HepG2 (cell line): ENCODE results near the gene TCF19. TPM values are rescaled to one million over a fixed set of nuclear protein-coding genes. Genes with fewer than 3 reads are reported as not detected.
A peak's percentile ranks its signal among the peaks of the same experiment; 100 is the strongest.

Experiments
- CHD4 ChIP-seq: fragments of 200-600 bp; sonication (generic); IDR thresholded peaks from 2 replicates; pipeline ENCODE4 v1.7.0; 2017; ENCODE audit warnings: mild to moderate bottlenecking, low read length, borderline replicate concordance
- EED ChIP-seq: sonication (generic); formaldehyde crosslinking; IDR thresholded peaks from 2 replicates; pipeline ENCODE4 v1.5.0; 2020; ENCODE audit warnings: mild to moderate bottlenecking, missing genetic modification reagents
- EP300 ChIP-seq, 3 experiments: sonication (generic) in 1 of 3; formaldehyde crosslinking in 1 of 3; IDR thresholded peaks; 2 replicates each; pipeline versions ENCODE4 v1.5.1 to v1.6.1; 2011 to 2020; ENCODE audit warnings: low read depth in 2 of 3, low read length in 2 of 3, borderline replicate concordance in 1 of 3, improper control_type of control experiment in 1 of 3, mild to moderate bottlenecking in 1 of 3, missing genetic modification reagents in 1 of 3, moderate library complexity in 1 of 3
- HCFC1 ChIP-seq: fragments of 150-350 bp; IDR thresholded peaks from 2 replicates; pipeline ENCODE4 v1.6.1; 2014; ENCODE audit warnings: low read depth, low read length
- HNF1B ChIP-seq: sonication (generic); formaldehyde crosslinking; IDR thresholded peaks from 2 replicates; pipeline ENCODE4 v1.5.1; 2020; ENCODE audit warnings: mild to moderate bottlenecking, moderate library complexity, missing genetic modification reagents
- KDM1A ChIP-seq: IDR thresholded peaks from 2 replicates; pipeline ENCODE4 v1.6.1; 2016; ENCODE audit warnings: missing compliant biosample characterization
- KDM5A ChIP-seq: fragments of 200-600 bp; sonication (generic); IDR thresholded peaks from 2 replicates; pipeline ENCODE4 v1.7.0; 2018; ENCODE audit warnings: antibody characterized with exemption, mild to moderate bottlenecking, low read length, borderline replicate concordance
- MAF1 ChIP-seq: sonication (generic); formaldehyde crosslinking; IDR thresholded peaks from 2 replicates; pipeline ENCODE4 v1.5.0; 2020; ENCODE audit warnings: missing genetic modification reagents, borderline replicate concordance
- PATZ1 ChIP-seq: sonication (generic); formaldehyde crosslinking; IDR thresholded peaks from 2 replicates; pipeline ENCODE4 v1.4.0; 2020; ENCODE audit warnings: missing genetic modification reagents
- RXRB ChIP-seq: IDR thresholded peaks from 2 replicates; pipeline ENCODE4 v1.6.1; 2016; ENCODE audit warnings: borderline replicate concordance, missing genetic modification reagents, missing compliant biosample characterization
- TCF12 ChIP-seq, 2 experiments: fragments of 450-650 bp in 1 of 2; sonication (generic) in 1 of 2; formaldehyde crosslinking in 1 of 2; IDR thresholded peaks; 2 replicates each; pipeline versions ENCODE4 v1.6.1 to v1.8.0; 2017 to 2022; ENCODE audit warnings: antibody characterized with exemption in 1 of 2, mild to moderate bottlenecking in 1 of 2, missing genetic modification reagents in 1 of 2, moderate library complexity in 1 of 2
- TCF7 ChIP-seq: sonication (generic); IDR thresholded peaks from 2 replicates; pipeline ENCODE4 v1.6.1; 2016; ENCODE audit warnings: antibody characterized with exemption, low read depth
- THAP9 ChIP-seq: sonication (generic); formaldehyde crosslinking; IDR thresholded peaks from 2 replicates; pipeline ENCODE4; 2020; ENCODE audit warnings: missing genetic modification reagents, mild to moderate bottlenecking, borderline replicate concordance
- ZBTB49 ChIP-seq: sonication (generic); formaldehyde crosslinking; IDR thresholded peaks from 2 replicates; pipeline ENCODE4 v1.4.0; 2020; ENCODE audit warnings: missing genetic modification reagents, borderline replicate concordance
- ZGPAT ChIP-seq: IDR thresholded peaks from 2 replicates; pipeline ENCODE4 v1.6.1; 2016; ENCODE audit warnings: mild to moderate bottlenecking
- ZMYM3 ChIP-seq: sonication (generic); formaldehyde crosslinking; IDR thresholded peaks from 2 replicates; pipeline ENCODE4 v1.5.1; 2020; ENCODE audit warnings: mild to moderate bottlenecking, missing genetic modification reagents
- ZNF850 ChIP-seq: sonication (generic); formaldehyde crosslinking; conservative IDR thresholded peaks from 2 replicates; pipeline ENCODE4 v1.9.0; 2021; ENCODE audit warnings: mild to moderate bottlenecking, missing genetic modification reagents
- polyA plus RNA-seq, 8 experiments: library from polyadenylated mRNA; depleted of rRNA in 3 of 8; stranded (reverse) in 7 of 8; unstranded in 1 of 8; fragments of >200 nt; fragmentation: Illumina TruSeq in 4 of 8; extraction: Trizol in 4 of 8; gene quantifications; 2 replicates each; pipeline versions ENCODE4 v1.2.1 to v1.2.3, GENCODE V29; 2011 to 2016; ENCODE audit warnings: low read depth in 4 of 8, missing spikeins in 1 of 8, mixed read lengths in 1 of 8; ENCODE audit not compliant: insufficient read depth in 1 of 8
- total RNA-seq, 5 experiments: library from RNA; depleted of rRNA; stranded (reverse); fragments of >200 nt; fragmentation: Illumina TruSeq; extraction: Trizol; gene quantifications; 2 replicates each; pipeline ENCODE4 v1.2.3, GENCODE V29; 2016; ENCODE audit warnings: low read depth in 1 of 5

The TCF19 gene
- total and polyA plus RNA-seq, 2 of the 13 experiments (the other 11 are each of a cell fraction or from before 2014, with no cell fraction given): 4.9 to 22.2 TPM

- TF ChIP-seq ZBTB49 (CRISPR knock-in tag) (no peak), TCF12 (IDR thresholded peaks at IDR 0.05) (no peak), TCF12 (CRISPR knock-in tag; IDR thresholded peaks at IDR 0.05) (no peak), CHD4 (no peak), KDM5A (peak; percentile 56; the same call in 1 of the 2 replicates), KDM1A (no peak), MAF1 (CRISPR knock-in tag) (no peak), HNF1B (0 out of 2 replicates have a peak, but pooled peaks have one; percentile 26), PATZ1 (CRISPR knock-in tag) (0 out of 2 replicates have a peak, but pooled peaks have one; percentile 20), THAP9 (CRISPR knock-in tag) (peak; percentile 11; the same call in 1 of the 2 replicates), ZNF850 (CRISPR knock-in tag) (no peak), ZMYM3 (CRISPR knock-in tag) (no peak), EP300 (IDR thresholded peaks at IDR 0.05; ENCODE audit: low read depth in 2 of 2, low read length in 2 of 2) (no peak), EP300 (CRISPR knock-in tag; IDR thresholded peaks at IDR 0.05; ENCODE audit: borderline replicate concordance) (0 out of 2 replicates have a peak, but pooled peaks have one; percentile 18), HCFC1 (no peak), EED (CRISPR knock-in tag) (no peak), RXRB (peak; percentile 34; the same call in 1 of the 2 replicates), TCF7 (peak; percentile 4; the same call in 1 of the 2 replicates), ZGPAT (peak; percentile 63)
Measured at GRCh38 chr6:31197559-31198305, 39.3 kb downstream of the TCF19 start (continued).
